HepG2 (cell line): Measurements from ENCODE around the gene TEAD4. TPM values are rescaled to one million over a fixed set of nuclear protein-coding genes. Genes with fewer than 3 reads are reported as not detected.

Source experiments
- ATAC-seq: fragments of 200-7000 bp; cut with Tn5 transposase; 3 replicates; pipeline ENCODE4 v1.9.1; 2020; ENCODE audit warnings: mild to moderate bottlenecking, moderate library complexity
- BruUV-seq: library from RNA; stranded (reverse); fragments of 400-500 nt; replicated peaks from 2 replicates; lab custom pipeline; 2021; lab: Mats Ljungman, UMichigan
- CTCF ChIA-PET: fragments of 300-600 bp; formaldehyde crosslinking; extraction: SDS; loops from one replicate; lab custom pipeline; 2021; ENCODE audit warnings: low total read pairs, inconsistent platforms, low intra/inter-chr PET ratio; lab: Yijun Ruan, JAX
- POLR2A ChIA-PET: fragments of 350-600 bp; sonication (Branson Sonifier 250); formaldehyde crosslinking; loops from one replicate; lab custom pipeline; 2020; ENCODE audit warnings: antibody characterized with exemption, inconsistent platforms; lab: Yijun Ruan, JAX
- DNase-seq: peaks from one replicate; pipeline ENCODE4 v3.0.0-alpha.2; 2015; ENCODE audit warnings: low spot score
- FAIRE-seq: peaks from 3 replicates; lab custom pipeline; 2011; peaks lifted over from hg19 to GRCh38; lab: Jason Lieb, UNC
- H2AFZ ChIP-seq: one replicate; pipeline ENCODE4 v1.6.1; 2011; ENCODE audit warnings: low read length, inconsistent platforms
- H3K27ac ChIP-seq: fragments of 300-600 bp; 3 replicates; pipeline ENCODE4 v1.8.0; 2011; ENCODE audit warnings: mixed run types, mild to moderate bottlenecking, mixed read lengths, low read length, inconsistent platforms; ENCODE audit not compliant: insufficient read depth; ENCODE audit errors: extremely low read length
- H3K27me3 ChIP-seq, 2 experiments: fragments of 200-600 bp in 1 of 2; 2 replicates in 1 of 2; 3 replicates in 1 of 2; pipeline versions ENCODE4 v1.6.0 to v1.8.0; 2011; ENCODE audit warnings: low read length in 2 of 2, mild to moderate bottlenecking in 2 of 2, moderate library complexity in 2 of 2, inconsistent platforms in 1 of 2; ENCODE audit not compliant: insufficient read depth in 2 of 2, control insufficient read depth in 1 of 2
- H3K36me3 ChIP-seq, 2 experiments: fragments of 200-600 bp in 1 of 2; replicated peaks in 1 of 2; 2 replicates in 1 of 2; 3 replicates in 1 of 2; pipeline versions ENCODE4 v1.5.1 to v1.8.0; 2011; ENCODE audit warnings: low read length in 2 of 2, inconsistent platforms in 1 of 2; ENCODE audit not compliant: insufficient read depth in 2 of 2, control insufficient read depth in 1 of 2
- H3K4me1 ChIP-seq: 2 replicates; pipeline ENCODE4 v1.5.1; 2012; ENCODE audit warnings: low read length, inconsistent platforms; ENCODE audit not compliant: insufficient read depth
- H3K4me2 ChIP-seq: 2 replicates; pipeline ENCODE4 v1.6.0; 2011; ENCODE audit warnings: low read depth, low read length, inconsistent platforms
- H3K4me3 ChIP-seq, 3 experiments: fragments of 200-600 bp in 1 of 3; sonication (generic), shearing (Covaris generic) in 1 of 3; replicated peaks in 1 of 3; 2 replicates each; pipeline ENCODE4 v1.5.1; 2011 to 2016; ENCODE audit warnings: low read length in 3 of 3, inconsistent platforms in 2 of 3, low read depth in 2 of 3, mild to moderate bottlenecking in 2 of 3, control low read depth in 1 of 3, mixed read lengths in 1 of 3; ENCODE audit not compliant: insufficient read depth in 1 of 3
- H3K79me2 ChIP-seq: one replicate; pipeline ENCODE4 v1.6.1; 2011; ENCODE audit warnings: low read length, inconsistent platforms; ENCODE audit not compliant: insufficient read depth
- H3K9ac ChIP-seq: 2 replicates; pipeline ENCODE4 v1.6.0; 2011; ENCODE audit warnings: mild to moderate bottlenecking, low read depth, low read length, inconsistent platforms; ENCODE audit not compliant: insufficient read depth
- H3K9me3 ChIP-seq: 2 replicates; pipeline ENCODE4 v1.5.1; 2012; ENCODE audit warnings: mild to moderate bottlenecking, low read length
- H4K20me1 ChIP-seq: 2 replicates; pipeline ENCODE4 v1.6.0; 2011; ENCODE audit warnings: inconsistent platforms, mild to moderate bottlenecking, low read length, moderate library complexity; ENCODE audit not compliant: insufficient read depth
- CENPX ChIP-seq: sonication (generic); formaldehyde crosslinking; IDR thresholded peaks from 2 replicates; pipeline ENCODE4 v1.9.0; 2021; ENCODE audit warnings: mild to moderate bottlenecking, missing genetic modification reagents, moderate library complexity
- CREM ChIP-seq, 2 experiments: sonication (generic) in 1 of 2; formaldehyde crosslinking in 1 of 2; IDR thresholded peaks; 2 replicates each; pipeline versions ENCODE4 v1.4.0 to v1.6.1; 2016 to 2020; ENCODE audit warnings: antibody characterized with exemption in 1 of 2, mild to moderate bottlenecking in 1 of 2, missing genetic modification reagents in 1 of 2
- DPF2 ChIP-seq: sonication (generic); formaldehyde crosslinking; IDR thresholded peaks from 2 replicates; pipeline ENCODE4 v1.4.0; 2020; ENCODE audit warnings: mild to moderate bottlenecking, low read depth, missing genetic modification reagents, borderline replicate concordance
- EEA1 ChIP-seq: sonication (generic); formaldehyde crosslinking; IDR thresholded peaks from 2 replicates; pipeline ENCODE4 v1.5.1; 2020; ENCODE audit warnings: mild to moderate bottlenecking, missing genetic modification reagents, borderline replicate concordance
- EED ChIP-seq: sonication (generic); formaldehyde crosslinking; IDR thresholded peaks from 2 replicates; pipeline ENCODE4 v1.5.0; 2020; ENCODE audit warnings: mild to moderate bottlenecking, missing genetic modification reagents
- GLI4 ChIP-seq: sonication (generic); formaldehyde crosslinking; IDR thresholded peaks from 2 replicates; pipeline ENCODE4 v1.5.1; 2020; ENCODE audit warnings: missing genetic modification reagents, mild to moderate bottlenecking, moderate library complexity, borderline replicate concordance
- HNRNPUL1 ChIP-seq: fragments of 200-400 bp; formaldehyde crosslinking; IDR thresholded peaks from 2 replicates; pipeline ENCODE4 v1.6.1; 2017; ENCODE audit warnings: low read depth, mild to moderate bottlenecking, low read length, moderate library complexity
- SKIL ChIP-seq: sonication (generic); formaldehyde crosslinking; IDR thresholded peaks from 2 replicates; pipeline ENCODE4 v1.8.0; 2022; ENCODE audit warnings: missing genetic modification reagents, mild to moderate bottlenecking, moderate library complexity, borderline replicate concordance
- TOPORS ChIP-seq: sonication (generic); formaldehyde crosslinking; IDR thresholded peaks from 2 replicates; pipeline ENCODE4 v1.8.0; 2023; ENCODE audit warnings: mild to moderate bottlenecking, missing genetic modification reagents
- ZBTB1 ChIP-seq: sonication (generic); formaldehyde crosslinking; IDR thresholded peaks from 2 replicates; pipeline ENCODE4 v1.4.0; 2020; ENCODE audit warnings: missing genetic modification reagents, borderline replicate concordance
- ZKSCAN8 ChIP-seq: IDR thresholded peaks from 2 replicates; pipeline ENCODE4 v1.6.1; 2016; ENCODE audit warnings: borderline replicate concordance, missing genetic modification reagents, missing compliant biosample characterization
- ZNF225 ChIP-seq: sonication (generic); formaldehyde crosslinking; IDR thresholded peaks from 2 replicates; pipeline ENCODE4 v1.4.0; 2020; ENCODE audit warnings: mild to moderate bottlenecking, missing genetic modification reagents
- WGBS: methylation state at CpG from one replicate; pipeline ENCODE4 v1.1.6; 2017; ENCODE audit warnings: low lambda C conversion rate; 5-methylcytosine and 5-hydroxymethylcytosine counted together
- in situ Hi-C: cut with HindIII; loops from 2 replicates; pipeline ENCODE4 v1.10.0; 2017; ENCODE audit warnings: low pct_unique_long_range_greater_than_20kb; ENCODE audit not compliant: extremely low pct_ligation_motif_present
- intact Hi-C: fragments of 100-400 bp; cut with micrococcal nuclease; formaldehyde crosslinking; loops from one replicate; pipeline ENCODE4 v1.10.0; 2022; ENCODE audit not compliant: unreplicated experiment
- polyA plus RNA-seq, 8 experiments: library from polyadenylated mRNA; depleted of rRNA in 3 of 8; stranded (reverse) in 7 of 8; unstranded in 1 of 8; fragments of >200 nt; fragmentation: Illumina TruSeq in 4 of 8; extraction: Trizol in 4 of 8; gene quantifications; 2 replicates each; pipeline versions ENCODE4 v1.2.1 to v1.2.3, GENCODE V29; 2011 to 2016; ENCODE audit warnings: low read depth in 4 of 8, missing spikeins in 1 of 8, mixed read lengths in 1 of 8; ENCODE audit not compliant: insufficient read depth in 1 of 8
- total RNA-seq, 5 experiments: library from RNA; depleted of rRNA; stranded (reverse); fragments of >200 nt; fragmentation: Illumina TruSeq; extraction: Trizol; gene quantifications; 2 replicates each; pipeline ENCODE4 v1.2.3, GENCODE V29; 2016; ENCODE audit warnings: low read depth in 1 of 5

The TEAD4 gene
- total and polyA plus RNA-seq, 2 of the 13 experiments (the other 11 are each of a cell fraction or from before 2014, with no cell fraction given): 45.0 to 69.4 TPM

DNA sequence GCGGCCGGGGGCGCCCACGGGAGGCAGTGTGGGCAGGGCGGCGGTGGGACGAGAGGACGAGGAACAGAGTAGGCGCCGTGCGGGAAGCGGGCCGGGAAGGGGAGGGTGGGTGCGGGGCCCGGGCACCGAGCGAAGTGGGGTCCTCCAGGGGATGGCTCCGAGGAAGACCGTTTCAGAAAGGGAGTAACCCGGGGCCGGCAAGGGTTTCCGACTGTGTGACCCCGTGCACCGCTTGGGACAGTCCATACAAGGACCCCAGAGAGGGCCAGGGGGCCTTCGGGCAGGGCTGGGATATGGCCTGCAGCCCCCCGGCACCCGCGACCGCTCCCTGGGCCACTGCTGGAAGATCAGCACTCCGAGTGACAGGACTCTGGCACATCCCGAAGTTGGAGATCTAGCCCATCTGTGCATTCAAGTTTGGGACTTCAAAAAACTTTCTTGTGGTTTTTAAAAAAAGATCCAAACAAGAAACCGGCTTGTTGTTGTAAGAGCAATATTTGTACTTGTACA lies 118.4 kb downstream of the TEAD4 start:
- H3K79me2 ChIP-seq: peaks cover 38% of the 10 kb centered on the region
- H4K20me1 ChIP-seq: no peaks in the 10 kb centered on the region
- peak overlapping the region; percentile 52 for H3K27ac ChIP-seq
- WGBS: 0% methylated on average over 1 of the region's 32 CpGs
- no peaks in the 10 kb centered on the region for H3K36me3 ChIP-seq
- intact Hi-C loops (no loop called here), in situ Hi-C loops (loop anchor here (10.0 kb wide), 1 partner anchor 197 kb away; no protein-coding TSS in a partner anchor)
- peak overlapping the region; percentile 74 for H3K9ac ChIP-seq
- H3K4me3 ChIP-seq: peak overlapping the region; percentile 66 to 86 (median 82)
- H3K4me2 ChIP-seq: peak overlapping the region; percentile 96
- ChIA-PET CTCF (no interaction called here), POLR2A (interaction anchor here (0.7 to 1.0 kb wide), 2 partner anchors 20 to 27 kb away, joined by 3 to 4 read pairs; no protein-coding TSS in a partner anchor)
- ATAC-seq (peak; percentile 3), DNase-seq (no peak), FAIRE-seq (no peak)
- H3K4me1 ChIP-seq: peaks cover 71% of the 10 kb centered on the region
- no peaks in the 10 kb centered on the region for H3K9me3 ChIP-seq
- no peak overlapping the region for H2AFZ ChIP-seq
- TF ChIP-seq CREM (IDR thresholded peaks at IDR 0.05): no peak
- TF ChIP-seq CREM (CRISPR knock-in tag; IDR thresholded peaks at IDR 0.05): no peak
- TF ChIP-seq EEA1: no peak
- no peak for TF ChIP-seq DPF2 (CRISPR knock-in tag)
- no peak for TF ChIP-seq TOPORS (CRISPR knock-in tag)
- TF ChIP-seq SKIL (CRISPR knock-in tag): no peak
- TF ChIP-seq ZKSCAN8 (CRISPR knock-in tag): no peak
- no peak for TF ChIP-seq ZBTB1 (CRISPR knock-in tag)
- TF ChIP-seq HNRNPUL1: no peak
- TF ChIP-seq ZNF225: no peak
- TF ChIP-seq EED (CRISPR knock-in tag): no peak
- TF ChIP-seq GLI4 (CRISPR knock-in tag): no peak
- no peak for TF ChIP-seq CENPX (CRISPR knock-in tag)
- H3K27me3 ChIP-seq: no peaks in the 10 kb centered on the region; a peak in 1 of 5 replicates
- BruUV-seq: no TSS peak
